ENCODE data around the gene MINDY4.

DNA sequence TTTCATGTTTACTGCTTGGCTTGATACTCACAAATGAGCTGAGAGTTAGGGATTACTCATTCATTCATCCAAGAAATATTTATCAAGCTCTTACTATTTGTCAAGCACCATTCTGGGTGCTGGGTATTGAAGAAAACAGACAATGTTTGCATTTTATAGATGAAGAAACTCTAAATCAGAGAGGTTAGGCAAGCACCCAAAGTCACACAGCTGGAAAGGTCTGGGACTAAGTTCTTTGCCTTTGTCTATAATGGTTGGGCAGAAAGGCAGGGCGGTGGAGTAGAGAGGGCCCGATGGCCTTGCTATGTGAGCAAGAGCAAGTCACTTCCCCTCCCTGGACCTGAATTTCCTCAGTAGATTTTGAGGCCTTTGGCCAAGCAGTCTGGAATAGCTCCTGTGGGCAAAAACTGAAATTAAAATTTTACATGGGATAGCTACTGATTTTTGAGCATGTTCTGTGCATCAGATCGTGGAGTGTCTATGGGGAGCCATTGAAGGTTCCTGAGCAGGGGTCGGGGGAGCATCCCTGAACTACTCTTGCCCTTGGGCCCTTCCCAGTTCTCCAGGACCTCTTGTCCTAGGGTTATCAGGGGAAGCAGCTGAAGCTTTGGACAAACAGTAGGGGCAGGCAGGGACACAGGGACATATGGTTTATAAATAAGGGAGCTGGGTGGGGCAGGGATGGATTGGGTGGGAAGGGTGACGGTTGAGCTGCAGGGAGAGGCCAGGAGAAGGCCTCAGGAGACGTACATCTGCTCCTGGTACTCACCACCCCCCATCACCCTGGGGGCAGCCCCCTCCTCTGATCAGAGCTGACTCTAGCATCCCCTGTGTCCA is 163.7 kb downstream of the MINDY4 start:
- TF ChIP-seq TCF12 (IDR thresholded peaks at IDR 0.05; ENCODE audit: low read depth) (no peak), TAF1 (IDR thresholded peaks at IDR 0.05; ENCODE audit: low read depth) (no peak), YY1 (IDR thresholded peaks at IDR 0.05; ENCODE audit: low read depth) (no peak)
- TF ChIP-seq, protein P1, sequence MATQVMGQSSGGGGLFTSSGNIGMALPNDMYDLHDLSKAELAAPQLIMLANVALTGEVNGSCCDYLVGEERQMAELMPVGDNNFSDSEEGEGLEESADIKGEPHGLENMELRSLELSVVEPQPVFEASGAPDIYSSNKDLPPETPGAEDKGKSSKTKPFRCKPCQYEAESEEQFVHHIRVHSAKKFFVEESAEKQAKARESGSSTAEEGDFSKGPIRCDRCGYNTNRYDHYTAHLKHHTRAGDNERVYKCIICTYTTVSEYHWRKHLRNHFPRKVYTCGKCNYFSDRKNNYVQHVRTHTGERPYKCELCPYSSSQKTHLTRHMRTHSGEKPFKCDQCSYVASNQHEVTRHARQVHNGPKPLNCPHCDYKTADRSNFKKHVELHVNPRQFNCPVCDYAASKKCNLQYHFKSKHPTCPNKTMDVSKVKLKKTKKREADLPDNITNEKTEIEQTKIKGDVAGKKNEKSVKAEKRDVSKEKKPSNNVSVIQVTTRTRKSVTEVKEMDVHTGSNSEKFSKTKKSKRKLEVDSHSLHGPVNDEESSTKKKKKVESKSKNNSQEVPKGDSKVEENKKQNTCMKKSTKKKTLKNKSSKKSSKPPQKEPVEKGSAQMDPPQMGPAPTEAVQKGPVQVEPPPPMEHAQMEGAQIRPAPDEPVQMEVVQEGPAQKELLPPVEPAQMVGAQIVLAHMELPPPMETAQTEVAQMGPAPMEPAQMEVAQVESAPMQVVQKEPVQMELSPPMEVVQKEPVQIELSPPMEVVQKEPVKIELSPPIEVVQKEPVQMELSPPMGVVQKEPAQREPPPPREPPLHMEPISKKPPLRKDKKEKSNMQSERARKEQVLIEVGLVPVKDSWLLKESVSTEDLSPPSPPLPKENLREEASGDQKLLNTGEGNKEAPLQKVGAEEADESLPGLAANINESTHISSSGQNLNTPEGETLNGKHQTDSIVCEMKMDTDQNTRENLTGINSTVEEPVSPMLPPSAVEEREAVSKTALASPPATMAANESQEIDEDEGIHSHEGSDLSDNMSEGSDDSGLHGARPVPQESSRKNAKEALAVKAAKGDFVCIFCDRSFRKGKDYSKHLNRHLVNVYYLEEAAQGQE (IDR thresholded peaks at IDR 0.05; ENCODE audit: low read depth): no peak
